OCI-LY7 (cell line): Measurements from ENCODE around the gene ARHGAP24. TPM values are rescaled to one million over a fixed set of nuclear protein-coding genes. Genes with fewer than 3 reads are reported as not detected.

Experiments
- BruUV-seq: library from RNA; stranded (reverse); fragments of 400-500 nt; replicated peaks from 2 replicates; lab custom pipeline; 2021; lab: Mats Ljungman, UMichigan
- CTCF ChIA-PET: fragments of 300-600 bp; sonication (Branson Sonifier 250); formaldehyde crosslinking; loops from one replicate; lab custom pipeline; 2022; ENCODE audit warnings: antibody characterized with exemption; ENCODE audit not compliant: unreplicated experiment; lab: Charles Lee
- POLR2A ChIA-PET: fragments of 300-600 bp; sonication (Branson Sonifier 250); formaldehyde crosslinking; loops from one replicate; lab custom pipeline; 2022; ENCODE audit warnings: antibody characterized with exemption; lab: Charles Lee
- DNase-seq: peaks from one replicate; pipeline ENCODE4 v3.0.0-alpha.2; 2015; ENCODE audit warnings: low spot score
- H2AFZ ChIP-seq: fragments of 200-600 bp; sonication (generic), shearing (Covaris generic); 2 replicates; pipeline ENCODE4 v1.6.1; 2014; ENCODE audit warnings: mild to moderate bottlenecking, antibody characterized with exemption, low read length, moderate library complexity
- H3K27ac ChIP-seq: fragments of 200-600 bp; sonication (generic); 2 replicates; pipeline ENCODE4 v1.5.1; 2014; ENCODE audit warnings: mixed run types, low read depth, mild to moderate bottlenecking, moderate library complexity, low read length, inconsistent platforms; ENCODE audit not compliant: poor library complexity, severe bottlenecking
- H3K36me3 ChIP-seq: fragments of 200-600 bp; sonication (generic); 2 replicates; pipeline ENCODE4 v1.6.1; 2014; ENCODE audit warnings: mild to moderate bottlenecking, antibody characterized with exemption, low read length, moderate library complexity, mixed read lengths; ENCODE audit not compliant: insufficient read depth
- H3K4me1 ChIP-seq: fragments of 200-600 bp; sonication (generic); 2 replicates; pipeline ENCODE4 v1.5.1; 2014; ENCODE audit warnings: mild to moderate bottlenecking, low read length; ENCODE audit not compliant: insufficient read depth, poor library complexity, severe bottlenecking
- H3K4me2 ChIP-seq: fragments of 200-600 bp; sonication (generic); 2 replicates; pipeline ENCODE4 v1.6.1; 2014; ENCODE audit warnings: mild to moderate bottlenecking, low read length
- H3K4me3 ChIP-seq: fragments of 200-600 bp; sonication (generic); 2 replicates; pipeline ENCODE4 v1.5.1; 2014; ENCODE audit warnings: mild to moderate bottlenecking, low read depth, low read length; ENCODE audit not compliant: poor library complexity, severe bottlenecking
- H3K79me2 ChIP-seq: fragments of 200-600 bp; sonication (generic); 2 replicates; pipeline ENCODE4 v1.6.1; 2016; ENCODE audit warnings: low read depth, mild to moderate bottlenecking, low read length, moderate library complexity, mixed read lengths; ENCODE audit not compliant: insufficient read depth
- H3K9me2 ChIP-seq: fragments of 200-600 bp; sonication (generic); 2 replicates; pipeline ENCODE4 v1.6.1; 2016; ENCODE audit warnings: mild to moderate bottlenecking, low read length, mixed read lengths; ENCODE audit not compliant: insufficient read depth
- H3K9me3 ChIP-seq: fragments of 200-600 bp; sonication (generic); 2 replicates; pipeline ENCODE4 v1.6.1; 2014; ENCODE audit warnings: mild to moderate bottlenecking, mixed run types, low read length, mixed read lengths
- H4K20me1 ChIP-seq: fragments of 200-600 bp; sonication (generic); 2 replicates; pipeline ENCODE4 v1.6.1; 2014; ENCODE audit warnings: mild to moderate bottlenecking, antibody characterized with exemption, low read length, moderate library complexity, mixed read lengths; ENCODE audit not compliant: insufficient read depth
- CTCF ChIP-seq: fragments of 200-600 bp; sonication (generic); conservative IDR thresholded peaks from 2 replicates; pipeline ENCODE4 v1.5.1; 2014; ENCODE audit warnings: mild to moderate bottlenecking, antibody characterized with exemption, low read length, moderate library complexity, mixed read lengths
- EZH2phosphoT487 ChIP-seq: fragments of 200-600 bp; sonication (generic); IDR thresholded peaks from 2 replicates; pipeline ENCODE4 v1.6.1; 2018; ENCODE audit warnings: low read depth, borderline replicate concordance, mild to moderate bottlenecking, mixed run types, antibody characterized with exemption, low read length, moderate library complexity, mixed read lengths
- intact Hi-C: fragments of 100-400 bp; cut with micrococcal nuclease; formaldehyde crosslinking; loops from one replicate; pipeline ENCODE4 v1.10.0; 2022; ENCODE audit not compliant: unreplicated experiment
- total RNA-seq, 2 experiments: library from RNA; depleted of rRNA in 1 of 2; stranded (reverse); fragments of >200 nt in 1 of 2; shearing (Covaris generic) in 1 of 2; gene quantifications; 2 replicates each; pipeline ENCODE4 v1.2.3, GENCODE V29; 2014 to 2022

Gene ARHGAP24
- total RNA-seq, 2 experiments from 2014 or later: 0.88 to 4.4 TPM

- H3K4me2 ChIP-seq: no peak overlapping the region
- intact Hi-C loops: no loop called here
- H3K4me1 ChIP-seq: no peaks in the 10 kb centered on the region
- no peak overlapping the region for H3K4me3 ChIP-seq
- H3K9me3 ChIP-seq: no peaks in the 10 kb centered on the region
- no peaks in the 10 kb centered on the region for H3K79me2 ChIP-seq
- no peak for DNase-seq
- H4K20me1 ChIP-seq: no peaks in the 10 kb centered on the region
- ChIA-PET CTCF (no interaction called here), POLR2A (interaction anchor here (0.8 kb wide), 1 partner anchor 72 kb away, joined by 3 read pairs; no protein-coding TSS in a partner anchor)
- TF ChIP-seq EZH2phosphoT487 (no peak), CTCF (no peak)
- H3K27ac ChIP-seq: no peak overlapping the region
- H2AFZ ChIP-seq: no peak overlapping the region
- no TSS peak for BruUV-seq
- no peaks in the 10 kb centered on the region for H3K9me2 ChIP-seq
- no peaks in the 10 kb centered on the region for H3K36me3 ChIP-seq
Measured at GRCh38 chr4:85942107-85942506, 467.2 kb downstream of the ARHGAP24 start.

GRCh38 chr4:85946821-85947220, 471.9 kb downstream of the ARHGAP24 start:
- H3K9me2 ChIP-seq: no peaks in the 10 kb centered on the region
- no peaks in the 10 kb centered on the region for H3K36me3 ChIP-seq
- CTCF ChIA-PET: no interaction called here
- no peak for TF ChIP-seq CTCF
- TF ChIP-seq EZH2phosphoT487: no peak
- H3K9me3 ChIP-seq: no peaks in the 10 kb centered on the region
- no TSS peak for BruUV-seq
- H3K4me2 ChIP-seq: no peak overlapping the region
- H3K4me1 ChIP-seq: no peaks in the 10 kb centered on the region
- no peak overlapping the region for H2AFZ ChIP-seq
- POLR2A ChIA-PET: no interaction called here
- no peak overlapping the region for H3K4me3 ChIP-seq
- intact Hi-C loops: no loop called here
- H4K20me1 ChIP-seq: no peaks in the 10 kb centered on the region
- no peak for DNase-seq
- no peaks in the 10 kb centered on the region for H3K79me2 ChIP-seq
- H3K27ac ChIP-seq: no peak overlapping the region

- no peak overlapping the region for H3K4me2 ChIP-seq
- intact Hi-C loops: no loop called here
- no peaks in the 10 kb centered on the region for H3K9me2 ChIP-seq
- H3K9me3 ChIP-seq: no peaks in the 10 kb centered on the region
- H4K20me1 ChIP-seq: no peaks in the 10 kb centered on the region
- no peak for DNase-seq
- no peaks in the 10 kb centered on the region for H3K79me2 ChIP-seq
- H3K4me3 ChIP-seq: no peak overlapping the region
- H3K4me1 ChIP-seq: no peaks in the 10 kb centered on the region
- POLR2A ChIA-PET: no interaction called here
- H2AFZ ChIP-seq: no peak overlapping the region
- H3K36me3 ChIP-seq: no peaks in the 10 kb centered on the region
- TF ChIP-seq EZH2phosphoT487 (no peak), CTCF (no peak)
- no TSS peak for BruUV-seq
- no peak overlapping the region for H3K27ac ChIP-seq
- CTCF ChIA-PET: no interaction called here
Measured at GRCh38 chr4:85951099-85951498, 476.1 kb downstream of the ARHGAP24 start.
